ENCODE measurements around the gene CDKAL1. TPM values are rescaled to one million over a fixed set of nuclear protein-coding genes. Genes with fewer than 3 reads are reported as not detected.
"Not testable (repeated sequence)": the region's sequence is repeated elsewhere in the genome, so short reads cannot be mapped to it uniquely, and the experiment has no call there.

Gene CDKAL1
- total RNA-seq, 1 donor from 2014 or later: 11.9 TPM

DNA sequence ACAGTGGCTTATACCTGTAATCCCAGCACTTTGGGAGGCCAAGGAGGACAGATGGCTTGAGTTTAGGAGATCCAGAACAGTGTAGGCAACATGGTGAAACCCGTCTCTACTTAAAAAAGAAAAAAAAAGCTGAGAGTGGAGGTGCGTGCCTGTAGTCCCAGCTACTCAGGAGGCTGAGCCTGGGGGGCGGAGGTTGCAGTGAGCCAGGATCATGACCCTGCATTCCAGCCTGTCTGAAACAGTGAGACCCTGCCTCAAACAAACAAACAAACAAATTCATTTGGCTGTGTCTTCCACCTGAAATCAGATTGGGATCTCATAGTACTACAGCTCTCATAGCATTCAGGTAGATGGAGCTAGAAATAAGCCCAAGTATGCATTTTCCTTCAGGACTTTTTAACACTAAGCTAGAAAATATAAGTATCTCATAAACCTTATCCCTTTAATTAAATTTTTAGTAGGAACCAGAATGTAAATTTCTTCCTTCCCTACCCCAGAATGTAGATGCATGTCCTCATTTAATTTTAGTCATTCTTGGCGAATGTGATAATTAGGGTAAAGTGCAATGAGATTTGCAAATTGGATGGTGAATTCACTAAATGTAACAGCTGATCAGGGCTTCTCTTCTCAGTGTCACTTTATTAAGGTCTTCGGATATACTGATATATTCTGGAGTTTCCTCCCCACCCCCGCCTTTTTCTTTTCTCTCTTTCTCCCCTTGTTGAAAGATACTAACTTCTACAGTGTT is 190.4 kb downstream of the CDKAL1 start:
- Histone ChIP-seq H3K27me3 (no peaks in the 10 kb centered on the region), H3K27ac (no peak overlapping the region), H3K9me3 (no peaks in the 10 kb centered on the region), H3K4me3 (no peak overlapping the region), H3K4me1 (no peaks in the 10 kb centered on the region), H3K36me3 (peaks cover 0 to 5% of the 10 kb centered on the region in 2 donors)
- TF ChIP-seq, protein P1, sequence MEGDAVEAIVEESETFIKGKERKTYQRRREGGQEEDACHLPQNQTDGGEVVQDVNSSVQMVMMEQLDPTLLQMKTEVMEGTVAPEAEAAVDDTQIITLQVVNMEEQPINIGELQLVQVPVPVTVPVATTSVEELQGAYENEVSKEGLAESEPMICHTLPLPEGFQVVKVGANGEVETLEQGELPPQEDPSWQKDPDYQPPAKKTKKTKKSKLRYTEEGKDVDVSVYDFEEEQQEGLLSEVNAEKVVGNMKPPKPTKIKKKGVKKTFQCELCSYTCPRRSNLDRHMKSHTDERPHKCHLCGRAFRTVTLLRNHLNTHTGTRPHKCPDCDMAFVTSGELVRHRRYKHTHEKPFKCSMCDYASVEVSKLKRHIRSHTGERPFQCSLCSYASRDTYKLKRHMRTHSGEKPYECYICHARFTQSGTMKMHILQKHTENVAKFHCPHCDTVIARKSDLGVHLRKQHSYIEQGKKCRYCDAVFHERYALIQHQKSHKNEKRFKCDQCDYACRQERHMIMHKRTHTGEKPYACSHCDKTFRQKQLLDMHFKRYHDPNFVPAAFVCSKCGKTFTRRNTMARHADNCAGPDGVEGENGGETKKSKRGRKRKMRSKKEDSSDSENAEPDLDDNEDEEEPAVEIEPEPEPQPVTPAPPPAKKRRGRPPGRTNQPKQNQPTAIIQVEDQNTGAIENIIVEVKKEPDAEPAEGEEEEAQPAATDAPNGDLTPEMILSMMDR (IDR thresholded peaks at IDR 0.05): no peak
- intact Hi-C loops (cut with DNase I): no loop called here
- DNase-seq (ENCODE audit: low spot score in 2 of 2): no peak

DNA sequence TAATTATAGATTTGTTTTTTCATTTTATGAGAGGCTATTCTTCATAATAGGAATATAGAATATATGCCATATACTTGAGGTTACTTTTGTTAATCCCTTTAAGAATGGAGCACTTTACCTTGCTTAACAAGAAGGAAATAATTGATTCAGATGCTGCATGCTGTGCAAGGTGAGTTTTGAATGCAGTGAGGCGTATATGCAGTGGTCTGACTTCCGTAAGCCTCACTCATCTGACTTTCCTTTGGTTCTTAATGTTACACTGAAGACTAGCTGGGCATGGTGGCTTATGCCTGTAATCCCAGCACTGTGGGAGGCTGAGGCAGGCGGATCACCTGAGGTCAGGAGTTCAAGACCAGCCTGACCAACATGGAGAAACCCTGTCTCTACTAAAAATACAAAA is 191.0 kb downstream of the CDKAL1 start:
- DNase-seq (ENCODE audit: low spot score in 2 of 2); intact Hi-C loops (cut with DNase I); H3K9me3 ChIP-seq; H3K36me3 ChIP-seq; H3K27ac ChIP-seq; H3K4me3 ChIP-seq; H3K4me1 ChIP-seq; H3K27me3 ChIP-seq: not testable (repeated sequence)

DNA sequence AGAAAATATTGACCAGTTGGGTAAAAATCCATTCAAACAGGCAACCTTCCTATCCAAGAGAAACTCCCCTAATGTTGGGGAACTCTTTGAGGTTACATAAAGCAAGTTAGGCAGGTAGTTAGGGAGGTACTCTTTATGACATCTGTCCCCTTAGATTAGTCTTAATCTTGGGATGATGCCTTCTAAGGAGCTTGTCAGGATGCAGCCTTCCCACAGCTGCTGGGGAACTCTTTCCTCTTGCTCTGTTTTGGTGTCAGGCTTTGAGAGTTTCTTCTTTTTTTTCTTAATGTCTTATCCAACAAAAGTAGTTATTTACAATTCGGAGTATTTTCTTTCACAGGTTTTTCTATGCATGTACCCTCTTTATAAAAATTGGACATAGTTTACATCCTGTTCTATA is 194.8 kb downstream of the CDKAL1 start:
- Histone ChIP-seq H3K36me3 (no peaks in the 10 kb centered on the region), H3K4me3 (no peak overlapping the region), H3K9me3 (no peaks in the 10 kb centered on the region), H3K27ac (no peak overlapping the region), H3K27me3 (no peaks in the 10 kb centered on the region), H3K4me1 (no peaks in the 10 kb centered on the region)
- no peak for DNase-seq (ENCODE audit: low spot score in 2 of 2)
- TF ChIP-seq, protein P1 (IDR thresholded peaks at IDR 0.05): no peak
- intact Hi-C loops (cut with DNase I): no loop called here

DNA sequence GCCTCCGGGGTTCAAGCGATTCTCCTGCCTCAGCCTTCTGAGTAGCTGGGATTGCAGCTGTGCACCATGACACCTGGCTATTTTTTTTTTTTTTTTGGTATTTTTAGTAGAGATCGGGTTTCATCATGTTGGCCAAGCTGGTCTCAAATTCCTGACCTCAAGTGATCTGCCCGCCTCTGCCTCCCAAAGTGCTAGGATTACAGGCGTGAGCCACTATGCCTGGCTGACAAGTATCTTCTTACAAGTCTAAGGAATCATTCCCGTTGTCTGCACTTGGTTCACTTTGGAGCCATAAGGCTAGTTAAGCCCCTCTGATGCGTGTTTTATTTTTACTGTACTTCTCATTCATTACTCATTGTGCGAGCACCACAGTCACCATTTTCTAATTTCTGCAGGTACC is 198.1 kb downstream of the CDKAL1 start:
- H3K4me1 ChIP-seq; H3K27me3 ChIP-seq; H3K4me3 ChIP-seq; H3K36me3 ChIP-seq; H3K27ac ChIP-seq; intact Hi-C loops (cut with DNase I); H3K9me3 ChIP-seq; DNase-seq (ENCODE audit: low spot score in 2 of 2): not testable (repeated sequence)

DNA sequence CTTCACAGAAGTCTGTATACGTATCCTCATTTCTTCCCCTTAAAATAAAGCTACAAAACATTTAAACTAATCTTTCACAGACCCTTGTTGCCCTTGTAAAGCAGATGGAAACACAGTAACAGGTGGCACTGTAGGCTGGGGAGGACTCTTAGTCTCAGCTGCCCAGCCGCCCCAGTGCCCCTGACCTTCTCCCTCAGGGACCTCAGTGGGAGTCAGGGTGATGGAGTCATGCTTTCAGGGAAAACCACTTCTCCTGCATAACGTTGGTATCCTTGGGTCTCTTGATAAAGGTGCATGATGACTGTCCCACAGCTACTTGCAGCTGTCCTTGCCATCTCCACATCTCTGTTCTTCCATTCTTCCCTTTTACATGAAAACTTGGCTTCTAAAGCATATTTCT is 198.6 kb downstream of the CDKAL1 start:
- Histone ChIP-seq H3K27ac (no peak overlapping the region), H3K4me3 (no peak overlapping the region), H3K9me3 (no peaks in the 10 kb centered on the region), H3K4me1 (no peaks in the 10 kb centered on the region), H3K27me3 (no peaks in the 10 kb centered on the region), H3K36me3 (no peaks in the 10 kb centered on the region)
- intact Hi-C loops (cut with DNase I): no loop called here
- no peak for DNase-seq (ENCODE audit: low spot score in 2 of 2)
- TF ChIP-seq, protein P1 (IDR thresholded peaks at IDR 0.05): no peak

DNA sequence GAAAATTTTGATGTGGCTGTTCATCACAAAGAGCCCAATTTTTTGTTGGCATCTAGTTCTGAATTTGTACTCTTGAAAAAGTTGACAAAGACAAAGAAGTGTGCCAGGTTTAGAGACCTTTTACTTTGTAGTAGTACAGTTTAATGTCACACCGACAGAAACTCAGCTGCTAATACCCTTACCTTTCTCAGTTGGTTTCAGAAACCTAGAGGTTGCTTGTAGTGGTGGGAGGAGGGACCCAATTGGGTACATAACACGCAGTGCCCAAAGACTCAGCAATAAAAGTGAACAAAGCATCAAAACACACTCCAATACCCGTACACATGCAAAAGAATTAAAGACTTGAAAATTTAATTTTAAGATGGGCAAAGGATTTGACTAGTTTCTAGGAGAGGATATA is 203.7 kb downstream of the CDKAL1 start:
- Histone ChIP-seq H3K4me3 (no peak overlapping the region), H3K27me3 (no peaks in the 10 kb centered on the region), H3K4me1 (no peaks in the 10 kb centered on the region), H3K9me3 (no peaks in the 10 kb centered on the region), H3K36me3 (peaks cover 0 to 11% of the 10 kb centered on the region in 2 donors), H3K27ac (no peak overlapping the region)
- intact Hi-C loops (cut with DNase I): no loop called here
- DNase-seq (ENCODE audit: low spot score in 2 of 2): no peak
- TF ChIP-seq, protein P1 (IDR thresholded peaks at IDR 0.05): no peak

DNA sequence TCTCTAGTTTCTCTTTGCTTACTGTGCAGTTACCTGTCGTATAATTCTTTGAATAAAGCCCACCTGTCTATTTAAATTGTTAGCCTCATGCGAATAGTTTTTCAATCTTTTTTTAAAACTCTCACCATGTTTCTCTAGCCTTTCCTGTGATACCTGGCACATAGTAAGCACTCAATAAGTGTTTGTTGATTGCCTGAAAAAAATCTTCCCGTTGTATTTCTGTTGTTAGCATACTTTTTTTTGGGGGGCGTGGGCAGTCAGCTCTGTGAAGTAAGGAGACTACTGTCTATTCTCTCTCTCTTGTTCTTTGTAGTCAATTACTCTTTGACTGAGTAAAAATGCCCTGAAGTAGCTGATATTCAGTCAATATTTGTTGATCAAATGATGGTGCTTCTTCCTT is 205.8 kb downstream of the CDKAL1 start:
- no peaks in the 10 kb centered on the region for H3K4me1 ChIP-seq
- H3K27ac ChIP-seq: no peak overlapping the region
- no peaks in the 10 kb centered on the region for H3K27me3 ChIP-seq
- no peak overlapping the region for H3K4me3 ChIP-seq
- intact Hi-C loops (cut with DNase I): no loop called here
- H3K9me3 ChIP-seq: no peaks in the 10 kb centered on the region
- no peak for DNase-seq (ENCODE audit: low spot score in 2 of 2)
- TF ChIP-seq, protein P1 (IDR thresholded peaks at IDR 0.05): no peak
- peaks cover 0 to 11% of the 10 kb centered on the region in 2 donors for H3K36me3 ChIP-seq

Data from ascending aorta (tissue), 2 donors.